NB4 (cell line): Measurements from ENCODE around the gene MPPED1.
A peak's percentile ranks its signal among the peaks of the same experiment; 100 is the strongest.

Experiments
- DNase-seq: peaks from one replicate; pipeline ENCODE4 v3.0.0; 2010; ENCODE audit warnings: low read depth
- H3K4me3 ChIP-seq: one replicate; pipeline ENCODE4 v1.5.1; 2011; ENCODE audit warnings: mild to moderate bottlenecking, low read depth, low read length, moderate library complexity
- MAX ChIP-seq: IDR thresholded peaks from 2 replicates; pipeline ENCODE4 v1.6.1; 2011; ENCODE audit warnings: low read depth, low read length
- MYC ChIP-seq: IDR thresholded peaks from 2 replicates; pipeline ENCODE4 v1.6.1; 2011; ENCODE audit warnings: low read depth, low read length
- POLR2A ChIP-seq: IDR thresholded peaks from 2 replicates; pipeline ENCODE4 v1.6.1; 2011; ENCODE audit warnings: mild to moderate bottlenecking; ENCODE audit not compliant: insufficient read length; ENCODE audit errors: extremely low read depth
- TF ChIP-seq, protein P1 (sequence below): IDR thresholded peaks from one replicate; pipeline ENCODE4 v1.5.1; 2012; ENCODE audit warnings: low read depth, low read length

The MPPED1 gene

DNA sequence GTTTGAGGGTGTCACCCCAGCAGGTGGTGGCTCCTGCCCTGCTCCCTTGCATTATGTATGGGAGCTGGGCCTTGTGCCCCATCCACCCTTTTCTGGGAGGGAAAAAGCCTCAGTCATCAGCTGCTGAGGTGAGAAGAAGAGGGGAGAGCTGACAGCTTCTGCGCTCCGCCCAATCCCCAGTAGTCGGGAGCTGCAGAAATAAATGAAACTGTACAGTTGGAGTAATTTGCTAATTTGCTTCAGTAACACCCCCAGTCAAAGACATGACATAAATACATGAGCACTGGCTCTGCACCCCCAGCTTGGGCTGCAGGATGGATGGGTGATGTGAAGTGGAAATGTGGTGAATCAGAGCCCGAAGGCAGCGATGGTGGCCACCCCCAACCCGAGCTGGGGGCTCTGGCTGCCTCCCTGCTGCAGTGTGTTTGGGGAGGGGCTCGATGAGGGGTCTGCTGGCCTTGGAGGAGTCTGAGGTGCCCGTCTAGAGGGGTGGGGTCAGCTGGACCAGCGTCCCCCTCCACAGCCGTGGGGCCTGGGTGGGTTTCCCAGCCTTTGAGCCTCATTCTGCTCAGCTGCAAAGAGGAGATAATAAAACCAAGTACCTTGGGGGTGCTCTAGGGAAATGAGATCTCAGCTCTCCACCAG is 59.2 kb downstream of the MPPED1 start:
- H3K4me3 ChIP-seq: no peak overlapping the region
- no peak for DNase-seq
- TF ChIP-seq, protein P1, sequence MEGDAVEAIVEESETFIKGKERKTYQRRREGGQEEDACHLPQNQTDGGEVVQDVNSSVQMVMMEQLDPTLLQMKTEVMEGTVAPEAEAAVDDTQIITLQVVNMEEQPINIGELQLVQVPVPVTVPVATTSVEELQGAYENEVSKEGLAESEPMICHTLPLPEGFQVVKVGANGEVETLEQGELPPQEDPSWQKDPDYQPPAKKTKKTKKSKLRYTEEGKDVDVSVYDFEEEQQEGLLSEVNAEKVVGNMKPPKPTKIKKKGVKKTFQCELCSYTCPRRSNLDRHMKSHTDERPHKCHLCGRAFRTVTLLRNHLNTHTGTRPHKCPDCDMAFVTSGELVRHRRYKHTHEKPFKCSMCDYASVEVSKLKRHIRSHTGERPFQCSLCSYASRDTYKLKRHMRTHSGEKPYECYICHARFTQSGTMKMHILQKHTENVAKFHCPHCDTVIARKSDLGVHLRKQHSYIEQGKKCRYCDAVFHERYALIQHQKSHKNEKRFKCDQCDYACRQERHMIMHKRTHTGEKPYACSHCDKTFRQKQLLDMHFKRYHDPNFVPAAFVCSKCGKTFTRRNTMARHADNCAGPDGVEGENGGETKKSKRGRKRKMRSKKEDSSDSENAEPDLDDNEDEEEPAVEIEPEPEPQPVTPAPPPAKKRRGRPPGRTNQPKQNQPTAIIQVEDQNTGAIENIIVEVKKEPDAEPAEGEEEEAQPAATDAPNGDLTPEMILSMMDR: no peak

- H3K4me3 ChIP-seq: no peak overlapping the region
- TF ChIP-seq, protein P1: no peak
- TF ChIP-seq MYC: no peak
- TF ChIP-seq MAX: no peak
- TF ChIP-seq POLR2A: no peak
- no peak for DNase-seq
These were observed 59.9 kb downstream of the MPPED1 start for GRCh38 chr22:43471606-43472135.

GRCh38 chr22:43473031-43473430 is 61.2 kb downstream of the MPPED1 start:
- DNase-seq: no peak
- TF ChIP-seq POLR2A: no peak
- no peak for TF ChIP-seq MYC
- TF ChIP-seq, protein P1: no peak
- TF ChIP-seq MAX: no peak
- H3K4me3 ChIP-seq: no peak overlapping the region

GRCh38 chr22:43473441-43473840 is 61.6 kb downstream of the MPPED1 start:
- H3K4me3 ChIP-seq: no peak overlapping the region
- no peak for DNase-seq
- TF ChIP-seq POLR2A (no peak), MYC (no peak), MAX (no peak)
- TF ChIP-seq, protein P1: no peak

DNA sequence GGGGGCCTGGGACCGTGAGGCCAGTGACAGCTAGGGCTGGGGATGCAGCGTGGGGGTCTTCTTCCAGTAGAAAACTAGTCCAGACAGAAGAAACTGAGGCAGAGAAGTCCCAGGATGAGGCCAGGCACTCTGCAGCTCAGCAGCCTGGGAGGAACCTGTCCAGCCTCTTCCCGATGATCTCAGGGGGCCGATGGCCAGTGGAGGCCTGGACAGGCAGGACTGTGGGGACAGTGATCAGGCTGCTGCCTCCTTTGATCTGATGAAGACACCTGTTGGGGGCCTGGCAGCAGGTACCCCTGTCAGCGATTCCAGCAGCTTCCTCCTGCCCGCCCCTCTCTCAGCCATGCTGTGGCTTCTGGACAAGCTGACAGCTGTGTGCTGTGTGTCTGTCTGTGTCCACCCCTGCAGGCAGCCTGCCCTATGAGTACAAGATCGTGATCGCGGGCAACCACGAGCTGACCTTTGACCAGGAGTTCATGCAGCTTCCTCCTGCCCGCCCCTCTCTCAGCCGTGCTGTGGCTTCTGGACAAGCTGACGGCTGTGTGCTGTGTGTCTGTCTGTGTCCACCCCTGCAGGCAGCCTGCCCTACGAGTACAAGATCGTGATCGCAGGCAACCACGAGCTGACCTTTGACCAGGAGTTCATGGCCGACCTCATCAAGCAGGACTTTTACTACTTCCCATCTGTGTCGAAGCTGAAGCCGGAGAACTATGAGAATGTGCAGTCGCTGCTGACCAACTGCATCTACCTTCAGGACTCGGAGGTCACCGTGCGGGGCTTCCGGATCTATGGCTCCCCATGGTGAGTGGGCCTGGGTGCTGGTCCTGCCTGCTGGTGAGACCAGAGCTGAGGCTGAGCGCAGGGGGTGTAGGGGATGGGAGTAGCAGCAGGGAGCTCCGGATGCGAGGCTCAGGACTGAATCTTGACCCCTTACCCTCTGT is 62.6 kb downstream of the MPPED1 start:
- DNase-seq: peak; percentile 18
- TF ChIP-seq POLR2A (no peak), MAX (no peak), MYC (no peak)
- TF ChIP-seq, protein P1: no peak

More for the DNA sequence above, 62.6 kb downstream of the MPPED1 start:
- no peak overlapping the region for H3K4me3 ChIP-seq
